Upper lobe of right lung (tissue), 1 donor: Measurements from ENCODE around the gene INO80. TPM values are rescaled to one million over a fixed set of nuclear protein-coding genes. Genes with fewer than 3 reads are reported as not detected.
A peak's percentile ranks its signal among the peaks of the same experiment; 100 is the strongest.

Experiments used
- ATAC-seq: fragments of 200-7000 bp; cut with Tn5 transposase; one replicate; pipeline ENCODE4 v1.9.1; 2020; ENCODE audit warnings: mild to moderate bottlenecking, moderate library complexity
- DNase-seq: peaks from one replicate; pipeline ENCODE4 v3.0.0-alpha.2; 2020
- H3K27ac ChIP-seq: fragments of 200-600 bp; one replicate; pipeline ENCODE4 v1.8.0; 2022
- H3K27me3 ChIP-seq: fragments of 200-600 bp; one replicate; pipeline ENCODE4 v1.8.0; 2022; ENCODE audit warnings: mild to moderate bottlenecking
- H3K36me3 ChIP-seq: fragments of 200-600 bp; one replicate; pipeline ENCODE4 v1.8.0; 2022
- H3K4me1 ChIP-seq: fragments of 200-600 bp; one replicate; pipeline ENCODE4 v1.8.0; 2022
- H3K4me3 ChIP-seq: fragments of 200-600 bp; one replicate; pipeline ENCODE4 v1.8.0; 2022; ENCODE audit warnings: mild to moderate bottlenecking
- H3K9me3 ChIP-seq: fragments of 200-600 bp; one replicate; pipeline ENCODE4 v1.8.0; 2022
- intact Hi-C: fragments of 100-400 bp; cut with DNase I; formaldehyde crosslinking; loops from one replicate; pipeline ENCODE4 v1.11.0; 2022
- total RNA-seq: library from RNA; stranded (reverse); fragmentation: NEBNext Ultra II Directional; extraction: Animal tissue kit (Norgen Biotek cat#: 25700); gene quantifications from one replicate; pipeline ENCODE4 v1.2.1, GENCODE V29; 2021
- TF ChIP-seq, protein P1 (sequence below): fragments of 200-600 bp; IDR thresholded peaks from one replicate; pipeline ENCODE4 v1.8.0; 2022; ENCODE audit warnings: antibody characterized with exemption
- donor health status: DM: no; HTN: yes; CAD: no; lungs with severe emphysema.

Gene INO80
- total RNA-seq, 1 donor from 2014 or later, result 35.6 TPM

DNA sequence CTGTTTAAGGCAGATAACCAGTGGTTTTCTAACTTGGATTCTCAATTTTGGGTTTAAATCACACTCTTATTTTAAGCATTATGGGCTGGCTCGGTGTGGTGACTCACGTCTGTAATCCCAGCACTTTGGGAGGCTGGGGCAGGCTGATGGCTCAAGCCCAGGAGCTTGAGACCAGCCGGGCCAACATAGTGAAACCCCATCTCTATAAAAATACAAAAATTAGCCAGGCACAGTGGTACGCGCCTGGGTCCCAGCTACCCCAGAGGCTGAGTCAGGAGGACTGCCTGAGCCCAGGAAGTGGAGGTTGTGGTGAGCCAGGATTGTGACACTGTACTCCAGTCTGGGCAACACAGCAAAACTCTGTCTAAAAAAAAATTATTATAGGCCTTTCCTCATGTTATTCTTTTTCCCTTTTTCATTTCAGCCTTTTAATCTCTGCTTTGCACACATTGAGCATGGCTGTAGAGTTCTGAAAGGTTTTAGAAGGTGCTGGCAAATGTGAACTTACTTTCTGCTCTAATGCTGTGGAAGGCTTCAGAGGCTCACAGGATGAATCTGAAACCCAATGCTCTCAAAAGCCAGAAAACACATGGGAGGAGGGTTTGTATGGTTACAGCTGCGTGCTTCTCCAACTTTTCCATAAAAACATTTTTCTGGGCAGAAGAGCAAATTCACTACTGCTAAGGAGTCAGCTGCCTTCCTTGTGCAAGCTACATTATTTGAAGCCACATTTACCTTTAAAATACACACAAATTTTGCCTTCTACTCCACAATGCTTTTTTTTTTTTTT lies 130.3 kb downstream of the INO80 start:
- TF ChIP-seq, protein P1, sequence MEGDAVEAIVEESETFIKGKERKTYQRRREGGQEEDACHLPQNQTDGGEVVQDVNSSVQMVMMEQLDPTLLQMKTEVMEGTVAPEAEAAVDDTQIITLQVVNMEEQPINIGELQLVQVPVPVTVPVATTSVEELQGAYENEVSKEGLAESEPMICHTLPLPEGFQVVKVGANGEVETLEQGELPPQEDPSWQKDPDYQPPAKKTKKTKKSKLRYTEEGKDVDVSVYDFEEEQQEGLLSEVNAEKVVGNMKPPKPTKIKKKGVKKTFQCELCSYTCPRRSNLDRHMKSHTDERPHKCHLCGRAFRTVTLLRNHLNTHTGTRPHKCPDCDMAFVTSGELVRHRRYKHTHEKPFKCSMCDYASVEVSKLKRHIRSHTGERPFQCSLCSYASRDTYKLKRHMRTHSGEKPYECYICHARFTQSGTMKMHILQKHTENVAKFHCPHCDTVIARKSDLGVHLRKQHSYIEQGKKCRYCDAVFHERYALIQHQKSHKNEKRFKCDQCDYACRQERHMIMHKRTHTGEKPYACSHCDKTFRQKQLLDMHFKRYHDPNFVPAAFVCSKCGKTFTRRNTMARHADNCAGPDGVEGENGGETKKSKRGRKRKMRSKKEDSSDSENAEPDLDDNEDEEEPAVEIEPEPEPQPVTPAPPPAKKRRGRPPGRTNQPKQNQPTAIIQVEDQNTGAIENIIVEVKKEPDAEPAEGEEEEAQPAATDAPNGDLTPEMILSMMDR, result no peak
- Histone ChIP-seq H3K4me1 (peaks cover 5% of the 10 kb centered on the region), H3K27ac (no peak overlapping the region), H3K27me3 (no peaks in the 10 kb centered on the region), H3K36me3 (peaks cover 82% of the 10 kb centered on the region), H3K9me3 (no peaks in the 10 kb centered on the region), H3K4me3 (no peak overlapping the region)
- no peak for ATAC-seq
- intact Hi-C loops, result no loop called here
- DNase-seq, result no peak

DNA sequence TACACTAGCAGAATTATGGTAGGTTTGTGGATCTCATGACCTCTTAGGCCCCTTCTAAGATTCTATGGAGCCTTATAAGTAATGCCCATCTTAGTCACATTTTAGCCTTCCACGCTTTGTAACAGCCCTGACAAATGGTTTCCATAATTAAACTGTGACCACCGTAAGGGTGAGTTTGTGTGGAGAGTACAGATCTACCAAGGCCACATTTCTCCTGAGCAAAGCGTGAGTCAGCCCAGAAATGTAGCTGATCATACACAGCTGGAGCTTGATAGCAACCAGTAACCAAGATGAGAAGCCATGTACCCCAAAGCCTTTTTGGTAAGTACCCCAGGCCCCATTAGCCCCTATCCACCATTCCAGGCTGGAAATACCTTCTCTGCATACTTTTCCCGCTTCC lies 131.1 kb downstream of the INO80 start:
- H3K36me3 ChIP-seq, result peaks cover 85% of the 10 kb centered on the region
- ATAC-seq, result no peak

DNA sequence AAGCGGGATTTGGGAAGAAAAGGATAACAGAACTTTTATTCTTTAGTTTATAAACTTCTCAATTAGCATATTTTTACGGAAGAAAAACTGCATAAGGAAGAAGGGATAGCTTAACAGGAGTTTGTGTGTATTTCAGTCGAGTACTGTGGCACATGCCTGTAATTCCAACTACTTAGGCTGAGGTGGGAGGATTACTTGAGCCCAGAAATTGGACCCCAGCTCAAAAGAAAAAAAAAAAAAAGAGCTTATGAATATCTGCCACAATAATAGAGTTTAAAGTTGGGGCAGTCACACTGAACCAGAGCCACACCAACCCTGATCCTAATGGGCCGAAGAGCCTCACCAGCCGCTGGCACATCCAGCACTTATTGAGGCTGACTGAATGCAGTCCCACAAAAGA lies 131.7 kb downstream of the INO80 start:
- intact Hi-C loops, result no loop called here
- H3K27ac ChIP-seq, result no peak overlapping the region
- peaks cover 5% of the 10 kb centered on the region for H3K4me1 ChIP-seq
- no peaks in the 10 kb centered on the region for H3K9me3 ChIP-seq
- TF ChIP-seq, protein P1, result no peak
- DNase-seq (no peak), ATAC-seq (no peak)
- no peaks in the 10 kb centered on the region for H3K27me3 ChIP-seq
- H3K4me3 ChIP-seq, result no peak overlapping the region
- peaks cover 85% of the 10 kb centered on the region for H3K36me3 ChIP-seq

More for the DNA sequence above, 131.1 kb downstream of the INO80 start:
- Histone ChIP-seq H3K4me1 (peaks cover 5% of the 10 kb centered on the region), H3K27ac (no peak overlapping the region), H3K9me3 (no peaks in the 10 kb centered on the region), H3K4me3 (no peak overlapping the region), H3K27me3 (no peaks in the 10 kb centered on the region)
- TF ChIP-seq, protein P1, result no peak
- intact Hi-C loops, result no loop called here
- no peak for DNase-seq

DNA sequence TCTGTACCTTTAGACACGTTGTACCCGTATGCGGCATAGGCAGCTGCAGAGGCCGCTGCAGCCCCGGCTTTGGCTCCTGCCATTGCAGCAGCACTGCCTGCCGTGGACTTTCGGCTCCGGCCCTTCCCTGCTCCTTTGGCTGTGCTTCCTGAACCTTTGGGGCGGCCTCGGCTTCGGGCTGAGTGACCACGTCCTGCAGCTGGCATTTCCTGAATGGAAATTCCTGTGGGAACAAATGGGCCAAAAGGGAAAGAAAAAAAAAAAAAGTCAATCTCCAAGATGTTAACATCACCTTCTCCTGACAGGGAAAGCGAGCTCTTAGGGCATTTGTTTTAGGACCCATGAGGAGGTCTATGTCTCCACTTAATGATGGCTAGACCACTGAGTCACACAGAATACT lies 133.2 kb downstream of the INO80 start:
- TF ChIP-seq, protein P1, result no peak
- DNase-seq (no peak), ATAC-seq (peak; percentile 41)
- H3K4me1 ChIP-seq, result peaks cover 5% of the 10 kb centered on the region
- H3K27me3 ChIP-seq, result no peaks in the 10 kb centered on the region
- peaks cover 100% of the 10 kb centered on the region for H3K36me3 ChIP-seq
- intact Hi-C loops, result no loop called here
- no peaks in the 10 kb centered on the region for H3K9me3 ChIP-seq
- no peak overlapping the region for H3K4me3 ChIP-seq
- H3K27ac ChIP-seq, result no peak overlapping the region

DNA sequence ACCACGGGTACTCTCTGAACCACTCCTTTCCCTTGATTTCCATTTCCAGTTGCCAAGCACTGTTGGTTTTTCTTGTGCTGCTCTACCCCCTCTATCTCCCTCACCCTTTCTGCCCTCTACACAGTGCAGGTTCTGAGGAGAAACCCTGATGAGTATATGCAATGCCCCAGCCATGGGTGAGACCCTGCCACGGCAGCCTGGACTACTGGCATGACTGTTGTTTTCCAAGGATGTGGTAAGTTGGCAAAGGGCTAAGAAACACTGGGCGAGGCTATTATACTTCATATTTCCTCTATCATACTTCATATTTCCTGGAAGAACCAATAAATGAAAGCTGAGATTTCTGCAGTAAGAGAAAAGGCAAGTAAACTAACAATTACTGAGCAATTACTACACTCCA lies 134.9 kb downstream of the INO80 start:
- intact Hi-C loops, result no loop called here
- TF ChIP-seq, protein P1, result no peak
- Histone ChIP-seq H3K4me3 (no peak overlapping the region), H3K4me1 (peaks cover 5% of the 10 kb centered on the region), H3K27ac (no peak overlapping the region), H3K36me3 (peaks cover 100% of the 10 kb centered on the region), H3K9me3 (no peaks in the 10 kb centered on the region), H3K27me3 (no peaks in the 10 kb centered on the region)
- DNase-seq (no peak), ATAC-seq (no peak)
